WTC11 (cell line): ENCODE measurements around the gene HPCAL1.

Experiments used
- ATF1 ChIP-seq: sonication (generic); formaldehyde crosslinking; IDR thresholded peaks from 2 replicates; pipeline ENCODE4 v1.8.1; 2023; ENCODE audit warnings: mild to moderate bottlenecking, moderate library complexity, missing genetic modification reagents
- CBFB ChIP-seq: sonication (generic); formaldehyde crosslinking; IDR thresholded peaks from 2 replicates; pipeline ENCODE4 v1.8.1; 2022; ENCODE audit warnings: mild to moderate bottlenecking, low read depth, missing genetic modification reagents
- CREB1 ChIP-seq: sonication (generic); formaldehyde crosslinking; IDR thresholded peaks from 2 replicates; pipeline ENCODE4 v1.8.0; 2023; ENCODE audit warnings: mild to moderate bottlenecking, missing genetic modification reagents
- ETV6 ChIP-seq: sonication (generic); formaldehyde crosslinking; IDR thresholded peaks from 2 replicates; pipeline ENCODE4 v1.8.1; 2022; ENCODE audit warnings: mild to moderate bottlenecking, missing genetic modification reagents
- PRRX2 ChIP-seq: fragments of 250-450 bp; sonication (Bioruptor Pico); IDR thresholded peaks from 2 replicates; pipeline ENCODE4 v1.8.0; 2021; ENCODE audit warnings: mild to moderate bottlenecking
- TP53 ChIP-seq: sonication (generic); formaldehyde crosslinking; IDR thresholded peaks from 2 replicates; pipeline ENCODE4 v1.8.1; 2023; ENCODE audit warnings: mild to moderate bottlenecking, missing genetic modification reagents
- ZNF219 ChIP-seq: sonication (generic); formaldehyde crosslinking; IDR thresholded peaks from 2 replicates; pipeline ENCODE4 v1.8.0; 2023; ENCODE audit warnings: missing genetic modification reagents, mild to moderate bottlenecking, borderline replicate concordance
- TF ChIP-seq, protein P1 (sequence below): fragments of 200-600 bp; IDR thresholded peaks from 2 replicates; pipeline ENCODE4 v1.8.0; 2022; ENCODE audit warnings: antibody characterized with exemption
- TF ChIP-seq, protein P2 (sequence below): sonication (generic); formaldehyde crosslinking; IDR thresholded peaks from 2 replicates; pipeline ENCODE4 v1.8.0; 2022; ENCODE audit warnings: mild to moderate bottlenecking, missing genetic modification reagents
- TF ChIP-seq, protein P3 (sequence below): sonication (generic); formaldehyde crosslinking; IDR thresholded peaks from 2 replicates; pipeline ENCODE4 v1.8.0; 2022; ENCODE audit warnings: mild to moderate bottlenecking, missing genetic modification reagents

DNA sequence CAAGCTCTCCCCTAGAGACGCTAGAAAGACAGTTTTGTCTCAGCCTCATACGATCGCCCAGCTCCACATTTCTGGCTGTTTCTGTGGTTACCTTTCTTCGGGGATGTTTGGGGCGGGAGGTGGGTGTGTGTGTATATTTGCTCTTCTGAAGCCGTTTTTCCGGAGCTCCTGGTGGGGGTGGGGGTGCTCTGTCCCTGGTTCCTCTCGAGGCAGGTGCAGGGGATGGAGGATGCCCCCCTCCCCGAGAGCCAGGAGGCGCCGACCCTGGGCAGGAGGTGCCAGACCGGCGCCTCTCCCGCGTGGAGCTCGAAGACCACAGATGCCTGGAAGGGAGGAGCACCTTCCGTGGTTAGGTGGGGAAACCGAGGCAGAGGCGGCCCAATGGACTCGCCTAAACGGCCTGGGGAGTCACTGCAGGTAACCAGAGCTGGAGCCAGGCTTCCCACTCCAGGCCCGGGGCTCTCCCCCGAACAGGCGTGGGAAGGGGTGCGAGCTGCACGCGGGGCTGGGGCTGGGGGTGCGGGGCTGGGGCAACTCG, 694 bp upstream of the HPCAL1 start:
- TF ChIP-seq, protein P1, sequence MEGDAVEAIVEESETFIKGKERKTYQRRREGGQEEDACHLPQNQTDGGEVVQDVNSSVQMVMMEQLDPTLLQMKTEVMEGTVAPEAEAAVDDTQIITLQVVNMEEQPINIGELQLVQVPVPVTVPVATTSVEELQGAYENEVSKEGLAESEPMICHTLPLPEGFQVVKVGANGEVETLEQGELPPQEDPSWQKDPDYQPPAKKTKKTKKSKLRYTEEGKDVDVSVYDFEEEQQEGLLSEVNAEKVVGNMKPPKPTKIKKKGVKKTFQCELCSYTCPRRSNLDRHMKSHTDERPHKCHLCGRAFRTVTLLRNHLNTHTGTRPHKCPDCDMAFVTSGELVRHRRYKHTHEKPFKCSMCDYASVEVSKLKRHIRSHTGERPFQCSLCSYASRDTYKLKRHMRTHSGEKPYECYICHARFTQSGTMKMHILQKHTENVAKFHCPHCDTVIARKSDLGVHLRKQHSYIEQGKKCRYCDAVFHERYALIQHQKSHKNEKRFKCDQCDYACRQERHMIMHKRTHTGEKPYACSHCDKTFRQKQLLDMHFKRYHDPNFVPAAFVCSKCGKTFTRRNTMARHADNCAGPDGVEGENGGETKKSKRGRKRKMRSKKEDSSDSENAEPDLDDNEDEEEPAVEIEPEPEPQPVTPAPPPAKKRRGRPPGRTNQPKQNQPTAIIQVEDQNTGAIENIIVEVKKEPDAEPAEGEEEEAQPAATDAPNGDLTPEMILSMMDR: no peak
- TF ChIP-seq ETV6 (no peak), ZNF219 (CRISPR knock-in tag) (no peak), ATF1 (CRISPR knock-in tag) (no peak), TP53 (CRISPR knock-in tag) (no peak), CBFB (CRISPR knock-in tag) (no peak), PRRX2 (CRISPR knock-in tag) (no peak), CREB1 (CRISPR knock-in tag) (no peak)
- TF ChIP-seq, protein P2, sequence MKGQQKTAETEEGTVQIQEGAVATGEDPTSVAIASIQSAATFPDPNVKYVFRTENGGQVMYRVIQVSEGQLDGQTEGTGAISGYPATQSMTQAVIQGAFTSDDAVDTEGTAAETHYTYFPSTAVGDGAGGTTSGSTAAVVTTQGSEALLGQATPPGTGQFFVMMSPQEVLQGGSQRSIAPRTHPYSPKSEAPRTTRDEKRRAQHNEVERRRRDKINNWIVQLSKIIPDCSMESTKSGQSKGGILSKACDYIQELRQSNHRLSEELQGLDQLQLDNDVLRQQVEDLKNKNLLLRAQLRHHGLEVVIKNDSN (CRISPR knock-in tag): no peak
- TF ChIP-seq, protein P3, sequence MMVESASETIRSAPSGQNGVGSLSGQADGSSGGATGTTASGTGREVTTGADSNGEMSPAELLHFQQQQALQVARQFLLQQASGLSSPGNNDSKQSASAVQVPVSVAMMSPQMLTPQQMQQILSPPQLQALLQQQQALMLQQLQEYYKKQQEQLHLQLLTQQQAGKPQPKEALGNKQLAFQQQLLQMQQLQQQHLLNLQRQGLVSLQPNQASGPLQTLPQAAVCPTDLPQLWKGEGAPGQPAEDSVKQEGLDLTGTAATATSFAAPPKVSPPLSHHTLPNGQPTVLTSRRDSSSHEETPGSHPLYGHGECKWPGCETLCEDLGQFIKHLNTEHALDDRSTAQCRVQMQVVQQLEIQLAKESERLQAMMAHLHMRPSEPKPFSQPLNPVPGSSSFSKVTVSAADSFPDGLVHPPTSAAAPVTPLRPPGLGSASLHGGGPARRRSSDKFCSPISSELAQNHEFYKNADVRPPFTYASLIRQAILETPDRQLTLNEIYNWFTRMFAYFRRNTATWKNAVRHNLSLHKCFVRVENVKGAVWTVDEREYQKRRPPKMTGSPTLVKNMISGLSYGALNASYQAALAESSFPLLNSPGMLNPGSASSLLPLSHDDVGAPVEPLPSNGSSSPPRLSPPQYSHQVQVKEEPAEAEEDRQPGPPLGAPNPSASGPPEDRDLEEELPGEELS (CRISPR knock-in tag): no peak
